ENCODE measurements around the gene ADGRA1.

DNA sequence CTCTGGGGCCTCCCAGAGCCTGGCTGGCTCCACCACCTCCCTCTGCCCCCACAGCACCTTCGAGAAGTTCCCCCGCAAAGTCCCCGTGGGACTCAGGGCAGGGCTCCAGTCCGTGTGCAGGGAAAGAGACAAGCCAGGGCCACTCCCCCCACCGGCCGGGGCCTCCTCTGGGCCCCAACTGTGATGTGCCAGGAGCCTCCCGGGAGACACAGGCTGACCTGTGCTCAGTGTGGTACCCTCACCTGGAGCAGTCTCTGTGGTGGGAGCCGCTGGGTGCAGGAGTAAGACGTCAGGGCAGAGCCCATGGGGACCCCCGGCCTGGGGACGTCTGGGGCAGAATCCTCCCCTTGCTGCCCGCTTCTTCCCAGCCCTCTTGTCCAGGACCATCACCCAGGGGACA, 1.5 kb upstream of the ADGRA1 start:
- TF ChIP-seq RAD21 (IDR thresholded peaks at IDR 0.05 in 1 of 2, conservative IDR thresholded peaks at IDR 0.05 in 1 of 2; ENCODE audit: low read depth in 2 of 2, low read length in 2 of 2) (no peak), ZNF274 (IDR thresholded peaks at IDR 0.05; ENCODE audit: borderline replicate concordance, extremely low read depth, low read length) (no peak), CHD1 (IDR thresholded peaks at IDR 0.05; ENCODE audit: low read depth, low read length) (no peak), CTCF (IDR thresholded peaks at IDR 0.05; ENCODE audit: control extremely low read depth in 1 of 3, insufficient read depth in 1 of 3, low read depth in 1 of 3, low read length in 3 of 3) (no peak), POLR2AphosphoS5 (IDR thresholded peaks at IDR 0.05; ENCODE audit: low read depth, low read length) (no peak)
